MCF 10A (cell line): ENCODE results near the gene UGT8. TPM values are rescaled to one million over a fixed set of nuclear protein-coding genes. Genes with fewer than 3 reads are reported as not detected.

Experiments used
- BruUV-seq: library from RNA; stranded (reverse); fragments of 400-500 nt; replicated peaks from 2 replicates; lab custom pipeline; 2021; lab: Mats Ljungman, UMichigan
- CTCF ChIA-PET: fragments of 300-600 bp; sonication (Branson Sonifier 250); formaldehyde crosslinking; extraction: SDS; loops from one replicate; lab custom pipeline; 2021; ENCODE audit warnings: antibody characterized with exemption, inconsistent platforms; lab: Yijun Ruan, JAX
- POLR2A ChIA-PET: fragments of 300-600, 350-650 bp; sonication (Branson Sonifier 250); formaldehyde crosslinking; extraction: SDS; loops from one replicate; lab custom pipeline; 2020; ENCODE audit warnings: antibody characterized with exemption, inconsistent platforms; lab: Yijun Ruan, JAX
- DNase-seq: peaks from one replicate; pipeline ENCODE4 v3.0.0-alpha.2; 2018; ENCODE audit not compliant: unreplicated experiment
- H3K27ac Mint-ChIP-seq: one replicate; pipeline ENCODE4 v1.8.0; 2022; ENCODE audit warnings: mild to moderate bottlenecking, low read depth, mixed read lengths; ENCODE audit not compliant: unreplicated experiment
- H3K27me3 Mint-ChIP-seq: one replicate; pipeline ENCODE4 v1.8.0; 2022; ENCODE audit warnings: mixed read lengths; ENCODE audit not compliant: insufficient read depth, unreplicated experiment
- H3K36me3 Mint-ChIP-seq: one replicate; pipeline ENCODE4 v1.8.0; 2022; ENCODE audit warnings: mild to moderate bottlenecking, moderate library complexity, mixed read lengths; ENCODE audit not compliant: insufficient read depth, unreplicated experiment
- H3K4me1 Mint-ChIP-seq: one replicate; pipeline ENCODE4 v1.8.0; 2022; ENCODE audit warnings: mixed read lengths; ENCODE audit not compliant: insufficient read depth, unreplicated experiment
- H3K4me3 Mint-ChIP-seq: one replicate; pipeline ENCODE4 v1.8.0; 2022; ENCODE audit warnings: mild to moderate bottlenecking, moderate library complexity, mixed read lengths; ENCODE audit not compliant: unreplicated experiment
- H3K9me3 Mint-ChIP-seq: one replicate; pipeline ENCODE4 v1.8.0; 2022; ENCODE audit warnings: mixed read lengths; ENCODE audit not compliant: unreplicated experiment
- CTCF ChIP-seq: fragments of 200-600 bp; IDR thresholded peaks from one replicate; pipeline ENCODE4 v1.8.0; 2022; ENCODE audit warnings: antibody characterized with exemption, mild to moderate bottlenecking; ENCODE audit not compliant: unreplicated experiment
- intact Hi-C: fragments of 100-400 bp; cut with micrococcal nuclease; formaldehyde crosslinking; loops from 2 replicates; pipeline ENCODE4 v1.14.1; 2022
- total RNA-seq: library from RNA; stranded (reverse); gene quantifications from 2 replicates; pipeline ENCODE4 v1.2.3, GENCODE V29; 2022

The UGT8 gene
- total RNA-seq, 1 experiment from 2014 or later = 2.6 TPM

GRCh38 chr4:114561590-114561989 is 37.0 kb upstream of the UGT8 start:
- no peak for DNase-seq
- no TSS peak for BruUV-seq
- Mint-ChIP-seq H3K36me3 (no peaks in the 10 kb centered on the region), H3K27me3 (no peaks in the 10 kb centered on the region), H3K27ac (peak overlapping the region; percentile 49), H3K4me3 (no peak overlapping the region), H3K4me1 (peaks cover 7% of the 10 kb centered on the region), H3K9me3 (no peaks in the 10 kb centered on the region)
- ChIA-PET CTCF (no interaction called here), POLR2A (no interaction called here)
- no peak for TF ChIP-seq CTCF
- intact Hi-C loops = no loop called here

- BruUV-seq = no TSS peak
- POLR2A ChIA-PET = no interaction called here
- peak overlapping the region; percentile 49 for H3K27ac Mint-ChIP-seq
- intact Hi-C loops = no loop called here
- no peak overlapping the region for H3K4me3 Mint-ChIP-seq
- H3K27me3 Mint-ChIP-seq = no peaks in the 10 kb centered on the region
- no peak for DNase-seq
- peaks cover 7% of the 10 kb centered on the region for H3K4me1 Mint-ChIP-seq
- H3K9me3 Mint-ChIP-seq = no peaks in the 10 kb centered on the region
- H3K36me3 Mint-ChIP-seq = no peaks in the 10 kb centered on the region
- CTCF ChIA-PET = interaction anchor here (0.6 kb wide), 1 partner anchor 17 kb away, joined by 3 read pairs; no protein-coding TSS in a partner anchor
- TF ChIP-seq CTCF = no peak
These were observed 36.3 kb upstream of the UGT8 start for GRCh38 chr4:114562176-114562904.

GRCh38 chr4:114563536-114564315 is 34.9 kb upstream of the UGT8 start:
- Mint-ChIP-seq H3K4me3 (no peak overlapping the region), H3K4me1 (peaks cover 7% of the 10 kb centered on the region), H3K9me3 (no peaks in the 10 kb centered on the region), H3K36me3 (no peaks in the 10 kb centered on the region), H3K27me3 (no peaks in the 10 kb centered on the region), H3K27ac (no peak overlapping the region)
- BruUV-seq = no TSS peak
- intact Hi-C loops = no loop called here
- peak; percentile 13 for DNase-seq
- POLR2A ChIA-PET = no interaction called here
- CTCF ChIA-PET = interaction anchor here (0.8 to 1.1 kb wide), 3 partner anchors 11 to 24 kb away, joined by 3 read pairs; no protein-coding TSS in a partner anchor
- TF ChIP-seq CTCF = no peak

GRCh38 chr4:114577386-114577785 is 21.2 kb upstream of the UGT8 start:
- CTCF ChIA-PET = no interaction called here
- POLR2A ChIA-PET = interaction anchor here (0.6 to 1.1 kb wide), 2 partner anchors 21 to 583 kb away, joined by 3 read pairs; partner anchors contain the start of gene UGT8

More at GRCh38 chr4:114577386-114577785, 21.2 kb upstream of the UGT8 start:
- no peaks in the 10 kb centered on the region for H3K36me3 Mint-ChIP-seq
- no TSS peak for BruUV-seq
- no peak for DNase-seq
- intact Hi-C loops = no loop called here
- H3K27me3 Mint-ChIP-seq = no peaks in the 10 kb centered on the region
- H3K4me1 Mint-ChIP-seq = no peaks in the 10 kb centered on the region
- H3K9me3 Mint-ChIP-seq = peaks cover 14% of the 10 kb centered on the region
- no peak overlapping the region for H3K4me3 Mint-ChIP-seq
- no peak for TF ChIP-seq CTCF
- H3K27ac Mint-ChIP-seq = no peak overlapping the region
